Esophagus mucosa (tissue), 1 donor: ENCODE results near the gene LIMCH1. TPM values are rescaled to one million over a fixed set of nuclear protein-coding genes. Genes with fewer than 3 reads are reported as not detected.
"Not testable (repeated sequence)": the region's sequence is repeated elsewhere in the genome, so short reads cannot be mapped to it uniquely, and the experiment has no call there.

Source experiments
- ATAC-seq: fragments of 200-7000 bp; cut with Tn5 transposase; one replicate; pipeline ENCODE4 v1.9.1; 2020
- total RNA-seq: library from RNA; stranded (reverse); gene quantifications from one replicate; pipeline ENCODE4 v1.2.4, GENCODE V29; 2023
- donor health status: DM: yes; HTN: yes; CAD: no.

The LIMCH1 gene
- total RNA-seq, 1 donor from 2014 or later = 15.5 TPM

DNA sequence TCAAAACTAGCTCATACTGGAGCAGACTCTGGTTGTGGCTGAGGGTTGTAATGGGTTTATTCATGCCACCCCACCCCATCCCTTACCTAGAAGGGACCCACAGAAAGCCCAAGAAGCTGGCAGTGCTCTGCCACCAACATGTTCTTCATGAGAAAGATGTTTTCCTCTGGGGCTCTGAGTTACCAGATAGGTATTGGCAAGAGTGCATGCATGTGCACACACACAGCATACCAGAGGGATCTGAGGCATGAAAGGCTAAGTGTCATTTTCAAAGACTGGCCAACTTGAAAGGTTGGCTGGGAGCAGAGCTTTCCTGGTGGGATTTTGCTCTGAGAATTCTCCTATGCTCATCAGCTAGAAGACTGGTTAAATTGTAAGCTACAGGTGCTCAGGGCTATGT, 145.4 kb downstream of the LIMCH1 start:
- ATAC-seq = no peak

GRCh38 chr4:41686893-41687292, 148.9 kb downstream of the LIMCH1 start:
- ATAC-seq = no peak

DNA sequence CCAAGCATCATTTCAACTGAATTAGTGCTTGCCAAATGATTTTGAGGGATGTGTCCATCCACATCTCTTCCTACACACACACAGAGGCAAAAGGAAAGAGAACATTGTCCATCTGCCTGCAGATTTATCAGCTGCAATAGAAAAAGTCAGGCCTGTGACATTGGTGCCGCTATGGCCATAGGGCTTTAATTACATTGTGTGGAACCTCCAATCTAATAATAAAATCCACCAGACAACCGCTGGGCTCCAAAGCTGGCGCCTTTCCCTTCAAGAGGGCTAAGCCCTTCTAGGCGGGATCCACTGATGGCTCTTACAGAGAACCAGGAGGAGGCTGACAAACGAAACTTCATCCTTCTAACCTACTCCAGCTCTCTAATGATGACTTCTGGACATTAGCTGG, 150.0 kb downstream of the LIMCH1 start:
- no peak for ATAC-seq

- peak; percentile 80 for ATAC-seq
These were observed 154.9 kb downstream of the LIMCH1 start for GRCh38 chr4:41692717-41693345.

- no peak for ATAC-seq
These were observed 155.7 kb downstream of the LIMCH1 start for GRCh38 chr4:41693629-41694028.

DNA sequence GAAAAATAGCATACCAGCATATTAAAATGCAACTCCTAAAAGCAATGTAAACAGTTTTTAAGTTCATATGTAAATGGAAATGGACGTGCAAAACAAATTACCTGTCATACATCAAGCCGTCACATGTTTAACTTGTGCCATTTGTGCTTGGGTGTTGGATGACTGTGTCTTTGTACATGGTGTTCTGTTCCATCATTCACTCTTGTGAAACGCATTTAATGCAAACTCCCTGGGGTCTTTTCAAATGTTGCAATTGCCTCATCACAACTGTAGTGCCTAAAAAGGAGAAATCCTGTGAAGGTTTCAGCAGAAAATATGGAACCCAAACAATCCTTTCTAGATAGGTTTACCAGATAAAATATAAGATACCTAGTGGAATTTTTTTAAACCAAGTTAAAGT, 158.2 kb downstream of the LIMCH1 start:
- ATAC-seq = no peak

DNA sequence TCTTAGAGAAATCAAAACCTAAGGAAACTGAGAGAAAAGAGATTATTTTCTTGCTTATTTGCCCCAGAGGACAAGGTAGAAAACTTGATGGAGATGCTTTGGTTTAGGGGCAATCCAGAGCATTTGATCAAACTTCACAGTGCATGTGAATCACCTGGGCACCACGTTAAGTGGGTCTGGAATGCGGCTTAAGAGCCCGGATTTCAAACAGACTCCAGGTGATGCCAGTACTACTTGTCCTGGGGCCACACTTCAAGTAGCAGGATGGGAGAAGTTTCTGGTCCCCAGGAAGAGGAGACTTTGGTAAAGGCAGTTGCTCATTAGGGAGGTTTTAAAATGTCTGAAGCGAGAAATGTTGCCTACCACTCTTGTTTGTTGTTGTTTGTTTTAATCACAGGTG, 158.8 kb downstream of the LIMCH1 start:
- no peak for ATAC-seq

GRCh38 chr4:41701983-41702382, 164.0 kb downstream of the LIMCH1 start:
- ATAC-seq = no peak

DNA sequence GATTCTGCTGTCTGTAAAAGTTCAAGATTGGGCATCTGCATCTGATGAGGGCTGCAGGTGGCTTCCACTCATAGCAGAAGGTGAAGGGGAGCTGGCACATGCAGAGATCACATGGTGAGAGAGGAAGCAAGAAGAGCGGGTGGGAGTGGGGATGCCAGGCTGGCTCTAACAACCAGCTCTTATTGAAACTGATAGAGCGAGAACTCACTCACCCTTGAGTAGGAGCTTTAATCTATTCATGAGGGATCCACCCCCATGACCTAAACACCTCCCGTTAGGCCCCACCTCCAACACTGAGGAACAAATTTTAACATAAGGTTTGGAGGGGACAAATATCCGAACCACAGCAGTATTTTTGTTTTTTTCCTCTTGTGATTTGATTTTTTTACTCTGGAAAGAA, 164.8 kb downstream of the LIMCH1 start:
- no peak for ATAC-seq

- ATAC-seq = no peak
These were observed 165.8 kb downstream of the LIMCH1 start for GRCh38 chr4:41703785-41704184.

GRCh38 chr4:41709844-41710481, 172.0 kb downstream of the LIMCH1 start:
- no peak for ATAC-seq

DNA sequence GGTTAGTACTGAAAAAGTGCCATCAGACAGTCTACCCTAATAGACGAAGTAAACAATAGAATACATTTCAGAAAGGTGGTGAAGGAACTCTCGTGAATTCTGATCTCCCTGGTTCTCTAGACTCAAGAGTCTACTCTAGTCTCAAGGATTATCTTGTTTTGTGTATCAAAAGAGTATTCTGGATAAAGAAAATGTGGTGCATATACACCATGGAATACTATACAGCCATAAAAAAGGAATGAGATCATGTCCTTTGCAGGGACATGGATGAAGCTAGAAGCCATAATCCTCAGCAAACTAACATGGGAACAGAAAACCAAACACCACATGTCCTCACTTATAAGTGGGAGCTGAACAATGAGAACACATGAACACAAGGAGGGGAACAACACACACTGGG, 173.7 kb downstream of the LIMCH1 start:
- ATAC-seq = not testable (repeated sequence)

DNA sequence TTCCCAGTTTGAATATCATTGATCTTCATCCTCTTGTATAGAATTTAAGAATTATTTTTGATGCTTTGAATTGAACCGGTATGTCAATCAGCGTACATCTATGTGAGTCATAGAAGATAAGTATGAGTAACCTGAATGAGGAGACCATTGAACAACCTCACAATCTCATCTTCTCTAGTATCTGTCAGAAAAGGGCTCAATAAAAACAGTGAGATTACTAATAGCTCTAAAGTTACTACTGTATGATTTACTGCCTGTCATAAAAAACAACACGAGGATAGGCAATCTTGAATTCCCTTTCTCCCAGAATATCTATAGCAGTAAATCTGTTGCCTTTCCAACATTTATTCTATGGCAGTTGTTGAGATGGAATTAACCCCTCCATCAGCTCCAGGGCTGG, 174.5 kb downstream of the LIMCH1 start:
- no peak for ATAC-seq

- ATAC-seq = no peak
These were observed 175.8 kb downstream of the LIMCH1 start for GRCh38 chr4:41713768-41714167.

- no peak for ATAC-seq
These were observed 176.5 kb downstream of the LIMCH1 start for GRCh38 chr4:41714364-41715000.

- ATAC-seq = no peak
These were observed 177.2 kb downstream of the LIMCH1 start for GRCh38 chr4:41715155-41715554.

DNA sequence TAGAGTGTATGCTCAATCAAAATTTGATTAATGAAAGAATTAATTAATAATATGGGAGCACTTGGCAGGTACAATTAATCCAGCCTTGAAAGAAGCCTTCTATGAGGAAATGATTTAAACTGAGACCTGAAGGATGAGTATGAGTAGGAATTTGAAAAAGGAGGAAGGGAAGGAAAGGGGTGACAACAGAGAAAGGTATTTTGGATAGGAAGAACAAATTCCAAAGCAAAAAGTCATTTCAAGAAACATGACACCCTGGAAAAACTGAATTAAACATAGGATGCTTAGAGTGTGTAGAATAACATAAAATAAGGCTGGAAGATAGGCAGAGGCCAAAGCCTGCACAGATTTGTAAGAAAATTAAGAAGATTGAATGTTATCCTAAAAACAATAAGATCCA, 180.9 kb downstream of the LIMCH1 start:
- no peak for ATAC-seq

GRCh38 chr4:41719417-41719816, 181.5 kb downstream of the LIMCH1 start:
- no peak for ATAC-seq

- no peak for ATAC-seq
These were observed 184.2 kb downstream of the LIMCH1 start for GRCh38 chr4:41722181-41722580.

- no peak for ATAC-seq
These were observed 185.3 kb downstream of the LIMCH1 start for GRCh38 chr4:41723286-41723685.

GRCh38 chr4:41725254-41725653, 187.3 kb downstream of the LIMCH1 start:
- no peak for ATAC-seq

- no peak for ATAC-seq
These were observed 190.1 kb downstream of the LIMCH1 start for GRCh38 chr4:41727861-41728572.

DNA sequence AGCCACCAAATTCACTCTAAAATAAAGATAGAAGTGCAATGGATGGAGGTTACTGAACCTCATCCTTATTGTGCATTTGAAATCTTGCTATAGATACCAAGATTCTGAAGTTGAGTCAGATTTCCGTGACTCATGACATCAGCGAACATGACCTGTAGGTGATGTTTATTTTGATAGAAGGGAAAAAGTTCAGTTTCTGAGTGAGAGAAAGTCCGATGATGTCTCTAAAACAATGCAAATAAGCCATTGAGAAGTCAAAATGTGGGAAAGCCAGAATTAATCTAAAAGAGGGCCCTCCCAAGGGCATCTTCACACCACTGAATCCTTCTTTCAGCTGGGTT, 190.6 kb downstream of the LIMCH1 start:
- no peak for ATAC-seq
